Liver (tissue), 9 donors: Measurements from ENCODE around the gene CENPV. TPM values are rescaled to one million over a fixed set of nuclear protein-coding genes. Genes with fewer than 3 reads are reported as not detected.
A peak's percentile ranks its signal among the peaks of the same experiment; 100 is the strongest.

Source experiments
- DNase-seq: peaks from one replicate; pipeline ENCODE4 v3.0.0-alpha.2; 2017; ENCODE audit warnings: low spot score
- H3K27ac ChIP-seq, 2 donors: one replicate each; pipeline ENCODE4 v1.7.0; 2013; ENCODE audit warnings: inconsistent platforms in 2 of 2, low read length in 2 of 2, control low read depth in 1 of 2, low read depth in 1 of 2, mild to moderate bottlenecking in 1 of 2
- H3K27me3 ChIP-seq, 4 donors: one replicate each; pipeline versions ENCODE4 v1.6.1 to v1.7.0; 2013; ENCODE audit warnings: low read length in 3 of 4, inconsistent platforms in 1 of 4, mild to moderate bottlenecking in 1 of 4, moderate library complexity in 1 of 4; ENCODE audit not compliant: control insufficient read depth in 4 of 4, insufficient read depth in 4 of 4
- H3K36me3 ChIP-seq, 4 donors: one replicate each; pipeline versions ENCODE4 v1.6.1 to v1.7.0; 2013; ENCODE audit warnings: low read length in 3 of 4, mild to moderate bottlenecking in 3 of 4, low read depth in 1 of 4, moderate library complexity in 1 of 4; ENCODE audit not compliant: control insufficient read depth in 4 of 4, insufficient read depth in 3 of 4
- H3K4me1 ChIP-seq, 4 donors: one replicate each; pipeline versions ENCODE4 v1.6.1 to v1.7.0; 2013; ENCODE audit warnings: low read length in 3 of 4, mild to moderate bottlenecking in 3 of 4, moderate library complexity in 1 of 4; ENCODE audit not compliant: control insufficient read depth in 4 of 4, insufficient read depth in 4 of 4
- H3K4me3 ChIP-seq, 3 donors: one replicate each; pipeline versions ENCODE4 v1.6.1 to v1.7.0; 2013; ENCODE audit warnings: low read length in 3 of 3, control low read depth in 1 of 3, low read depth in 1 of 3, mild to moderate bottlenecking in 1 of 3
- H3K9ac ChIP-seq, 2 donors: one replicate each; pipeline ENCODE4 v1.7.0; 2013; ENCODE audit warnings: low read length in 2 of 2, mild to moderate bottlenecking in 2 of 2, moderate library complexity in 2 of 2, control low read depth in 1 of 2, low read depth in 1 of 2
- H3K9me3 ChIP-seq, 4 donors: one replicate each; pipeline versions ENCODE4 v1.6.1 to v1.7.0; 2013; ENCODE audit warnings: low read length in 3 of 4; ENCODE audit not compliant: control insufficient read depth in 4 of 4
- EGR1 ChIP-seq, 2 donors: IDR thresholded peaks; 2 replicates each; pipeline ENCODE4 v1.6.1; 2016 to 2018; ENCODE audit warnings: antibody characterized with exemption in 2 of 2, low read depth in 2 of 2
- FOXA1 ChIP-seq: IDR thresholded peaks from 2 replicates; pipeline ENCODE4 v1.6.1; 2016; ENCODE audit warnings: antibody characterized with exemption
- FOXA2 ChIP-seq: IDR thresholded peaks from 2 replicates; pipeline ENCODE4 v1.6.1; 2016; ENCODE audit warnings: antibody characterized with exemption
- GABPA ChIP-seq, 2 donors: IDR thresholded peaks in 1 of 2; conservative IDR thresholded peaks in 1 of 2; 2 replicates each; pipeline ENCODE4 v1.6.1; 2016; ENCODE audit warnings: antibody characterized with exemption in 2 of 2, mild to moderate bottlenecking in 1 of 2, moderate library complexity in 1 of 2
- HNF4A ChIP-seq, 2 donors: conservative IDR thresholded peaks; 2 replicates each; pipeline ENCODE4 v1.6.1; 2016; ENCODE audit warnings: antibody characterized with exemption in 2 of 2, mild to moderate bottlenecking in 2 of 2
- HNF4G ChIP-seq: IDR thresholded peaks from 2 replicates; pipeline ENCODE4 v1.6.1; 2016; ENCODE audit warnings: antibody characterized with exemption
- JUND ChIP-seq, 2 donors: IDR thresholded peaks; 2 replicates each; pipeline ENCODE4 v1.6.1; 2016; ENCODE audit warnings: antibody characterized with exemption in 2 of 2
- NR2F2 ChIP-seq: IDR thresholded peaks from 2 replicates; pipeline ENCODE4 v1.6.1; 2016; ENCODE audit warnings: antibody characterized with exemption
- RAD21 ChIP-seq, 2 donors: IDR thresholded peaks; 2 replicates each; pipeline ENCODE4 v1.6.1; 2016; ENCODE audit warnings: antibody characterized with exemption in 2 of 2, mild to moderate bottlenecking in 2 of 2
- SP1 ChIP-seq: IDR thresholded peaks from 2 replicates; pipeline ENCODE4 v1.6.1; 2018; ENCODE audit warnings: antibody characterized with exemption, mild to moderate bottlenecking
- TAF1 ChIP-seq: conservative IDR thresholded peaks from 2 replicates; pipeline ENCODE4 v1.6.1; 2016; ENCODE audit warnings: antibody characterized with exemption, mild to moderate bottlenecking
- YY1 ChIP-seq: IDR thresholded peaks from 2 replicates; pipeline ENCODE4 v1.6.1; 2016; ENCODE audit warnings: antibody characterized with exemption, mild to moderate bottlenecking
- WGBS: extraction: QIAGEN DNeasy Blood & Tissue Kit; methylation state at CpG from one replicate; pipeline ENCODE4 v1.1.7; 2013; 5-methylcytosine and 5-hydroxymethylcytosine counted together
- polyA plus RNA-seq, 2 donors: library from polyadenylated mRNA; stranded (reverse) in 1 of 2; unstranded in 1 of 2; fragments of 200-250 nt in 1 of 2; fragments of >200 nt in 1 of 2; fragmentation: Nextera tagmentation in 1 of 2; extraction: Ambion mirVana in 1 of 2; gene quantifications; one replicate each; pipeline versions ENCODE4 v1.2.1 to v1.2.3, GENCODE V29; 2013 to 2015
- total RNA-seq, 2 donors: library from RNA; depleted of rRNA; stranded (reverse); fragments of >200 nt; gene quantifications; one replicate each; pipeline ENCODE4 v1.2.3, GENCODE V29; 2014
- TF ChIP-seq, protein P1 (sequence below): IDR thresholded peaks from 2 replicates; pipeline ENCODE4 v1.6.1; 2016; ENCODE audit warnings: antibody characterized with exemption, mild to moderate bottlenecking
- TF ChIP-seq, protein P2 (sequence below): IDR thresholded peaks from 2 replicates; pipeline ENCODE4 v1.6.1; 2016; ENCODE audit warnings: antibody characterized with exemption
- TF ChIP-seq, protein P3 (sequence below): IDR thresholded peaks from 2 replicates; pipeline ENCODE4 v1.6.1; 2016; ENCODE audit warnings: antibody characterized with exemption
- TF ChIP-seq, protein P4 (sequence below): fragments of 150-350 bp; IDR thresholded peaks from 2 replicates; pipeline ENCODE4 v1.5.1; 2017; ENCODE audit warnings: improper control_type of control experiment, low read depth, low read length; ENCODE audit not compliant: missing input control
- TF ChIP-seq, protein P5 (sequence below): IDR thresholded peaks from 2 replicates; pipeline ENCODE4 v1.6.1; 2016; ENCODE audit warnings: antibody characterized with exemption
- donor health status: healthy.
- donor health status: healthy.
- donor health status: healthy.
- donor health status: healthy.
- donor health status: healthy.

The CENPV gene
- total and polyA plus RNA-seq, 4 donors: 13.1 to 24.3 (median 18.2) TPM

DNA sequence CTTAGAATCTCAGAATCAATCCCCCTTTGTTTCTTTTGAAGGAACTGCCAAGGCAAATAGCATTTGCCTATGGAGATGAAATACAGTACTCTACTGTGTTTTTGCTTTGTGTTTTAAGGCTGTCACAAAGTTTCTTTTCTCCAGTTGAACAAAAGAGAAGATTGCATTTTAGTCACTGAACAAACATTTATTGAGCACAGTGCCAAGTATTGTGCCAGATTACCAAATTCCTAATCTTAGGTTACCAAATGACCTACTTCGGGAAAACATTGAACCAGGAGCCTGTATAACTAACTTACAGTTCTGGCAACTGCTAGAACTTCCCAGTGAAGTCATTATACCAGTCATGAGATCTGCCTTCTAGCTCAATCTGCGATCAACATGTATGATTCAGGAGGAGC, 24.7 kb upstream of the CENPV start (continued):
- TF ChIP-seq, protein P1, sequence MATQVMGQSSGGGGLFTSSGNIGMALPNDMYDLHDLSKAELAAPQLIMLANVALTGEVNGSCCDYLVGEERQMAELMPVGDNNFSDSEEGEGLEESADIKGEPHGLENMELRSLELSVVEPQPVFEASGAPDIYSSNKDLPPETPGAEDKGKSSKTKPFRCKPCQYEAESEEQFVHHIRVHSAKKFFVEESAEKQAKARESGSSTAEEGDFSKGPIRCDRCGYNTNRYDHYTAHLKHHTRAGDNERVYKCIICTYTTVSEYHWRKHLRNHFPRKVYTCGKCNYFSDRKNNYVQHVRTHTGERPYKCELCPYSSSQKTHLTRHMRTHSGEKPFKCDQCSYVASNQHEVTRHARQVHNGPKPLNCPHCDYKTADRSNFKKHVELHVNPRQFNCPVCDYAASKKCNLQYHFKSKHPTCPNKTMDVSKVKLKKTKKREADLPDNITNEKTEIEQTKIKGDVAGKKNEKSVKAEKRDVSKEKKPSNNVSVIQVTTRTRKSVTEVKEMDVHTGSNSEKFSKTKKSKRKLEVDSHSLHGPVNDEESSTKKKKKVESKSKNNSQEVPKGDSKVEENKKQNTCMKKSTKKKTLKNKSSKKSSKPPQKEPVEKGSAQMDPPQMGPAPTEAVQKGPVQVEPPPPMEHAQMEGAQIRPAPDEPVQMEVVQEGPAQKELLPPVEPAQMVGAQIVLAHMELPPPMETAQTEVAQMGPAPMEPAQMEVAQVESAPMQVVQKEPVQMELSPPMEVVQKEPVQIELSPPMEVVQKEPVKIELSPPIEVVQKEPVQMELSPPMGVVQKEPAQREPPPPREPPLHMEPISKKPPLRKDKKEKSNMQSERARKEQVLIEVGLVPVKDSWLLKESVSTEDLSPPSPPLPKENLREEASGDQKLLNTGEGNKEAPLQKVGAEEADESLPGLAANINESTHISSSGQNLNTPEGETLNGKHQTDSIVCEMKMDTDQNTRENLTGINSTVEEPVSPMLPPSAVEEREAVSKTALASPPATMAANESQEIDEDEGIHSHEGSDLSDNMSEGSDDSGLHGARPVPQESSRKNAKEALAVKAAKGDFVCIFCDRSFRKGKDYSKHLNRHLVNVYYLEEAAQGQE: peak; percentile 15
- TF ChIP-seq RAD21 (IDR thresholded peaks at IDR 0.05): peak; percentile 23 to 29
- TF ChIP-seq SP1: peak; percentile 68
- peak; percentile 19 for TF ChIP-seq FOXA2

DNA sequence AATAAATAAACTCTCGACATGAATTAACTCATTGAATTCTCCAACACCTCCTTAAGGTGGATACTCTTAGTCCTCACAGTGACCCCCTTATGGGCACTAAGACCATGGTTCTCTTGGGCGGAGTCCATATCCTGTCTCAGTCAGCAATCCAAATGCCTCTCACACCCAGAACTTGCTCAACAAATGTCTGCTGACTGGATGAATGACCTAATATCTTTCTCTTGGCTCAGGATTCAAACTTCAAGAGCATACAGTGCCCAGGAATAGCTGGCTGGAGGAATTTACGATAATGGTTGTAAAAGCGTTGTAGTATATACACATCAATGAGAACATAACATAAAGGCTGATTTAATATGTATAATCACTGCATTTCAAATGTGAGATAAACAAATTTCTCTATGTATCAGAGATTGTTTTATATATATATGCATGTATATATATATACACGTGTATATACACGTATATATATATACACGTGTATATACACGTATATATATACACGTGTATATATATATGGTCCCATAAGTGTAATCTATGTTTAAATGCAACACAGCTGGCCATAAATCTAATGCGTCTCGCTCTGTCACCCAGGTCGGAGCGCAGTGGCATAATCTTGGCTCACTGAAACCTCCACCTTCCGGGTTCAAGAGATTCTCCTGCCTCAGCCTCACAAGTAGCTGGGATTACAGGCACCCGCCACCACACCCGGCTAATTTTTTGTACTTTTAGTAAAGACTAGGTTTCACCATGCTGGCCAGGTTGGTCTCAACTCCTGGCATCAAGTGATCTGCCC, 21.1 kb upstream of the CENPV start:
- Histone ChIP-seq H3K27ac (no peak overlapping the region), H3K4me3 (no peak overlapping the region)
- 83% methylated on average over 16 of the region's 16 CpGs for WGBS

More for the DNA sequence above, 21.1 kb upstream of the CENPV start:
- no peaks in the 10 kb centered on the region for H3K27me3 ChIP-seq
- DNase-seq: no peak
- H3K4me1 ChIP-seq: peaks cover 0 to 9% (median 1%) of the 10 kb centered on the region in 4 donors
- H3K9me3 ChIP-seq: no peaks in the 10 kb centered on the region
- no peak for TF ChIP-seq SP1
- TF ChIP-seq FOXA1: no peak
- TF ChIP-seq RAD21 (IDR thresholded peaks at IDR 0.05): no peak
- TF ChIP-seq, protein P2, sequence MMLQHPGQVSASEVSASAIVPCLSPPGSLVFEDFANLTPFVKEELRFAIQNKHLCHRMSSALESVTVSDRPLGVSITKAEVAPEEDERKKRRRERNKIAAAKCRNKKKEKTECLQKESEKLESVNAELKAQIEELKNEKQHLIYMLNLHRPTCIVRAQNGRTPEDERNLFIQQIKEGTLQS: no peak
- TF ChIP-seq YY1: no peak
- no peak for TF ChIP-seq HNF4G
- TF ChIP-seq NR2F2: no peak
- TF ChIP-seq TAF1: no peak
- TF ChIP-seq, protein P3, sequence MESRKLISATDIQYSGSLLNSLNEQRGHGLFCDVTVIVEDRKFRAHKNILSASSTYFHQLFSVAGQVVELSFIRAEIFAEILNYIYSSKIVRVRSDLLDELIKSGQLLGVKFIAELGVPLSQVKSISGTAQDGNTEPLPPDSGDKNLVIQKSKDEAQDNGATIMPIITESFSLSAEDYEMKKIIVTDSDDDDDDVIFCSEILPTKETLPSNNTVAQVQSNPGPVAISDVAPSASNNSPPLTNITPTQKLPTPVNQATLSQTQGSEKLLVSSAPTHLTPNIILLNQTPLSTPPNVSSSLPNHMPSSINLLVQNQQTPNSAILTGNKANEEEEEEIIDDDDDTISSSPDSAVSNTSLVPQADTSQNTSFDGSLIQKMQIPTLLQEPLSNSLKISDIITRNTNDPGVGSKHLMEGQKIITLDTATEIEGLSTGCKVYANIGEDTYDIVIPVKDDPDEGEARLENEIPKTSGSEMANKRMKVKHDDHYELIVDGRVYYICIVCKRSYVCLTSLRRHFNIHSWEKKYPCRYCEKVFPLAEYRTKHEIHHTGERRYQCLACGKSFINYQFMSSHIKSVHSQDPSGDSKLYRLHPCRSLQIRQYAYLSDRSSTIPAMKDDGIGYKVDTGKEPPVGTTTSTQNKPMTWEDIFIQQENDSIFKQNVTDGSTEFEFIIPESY: no peak
- TF ChIP-seq FOXA2: no peak
- TF ChIP-seq EGR1 (IDR thresholded peaks at IDR 0.05; ENCODE audit: low read depth in 2 of 2): no peak
- TF ChIP-seq, protein P4, sequence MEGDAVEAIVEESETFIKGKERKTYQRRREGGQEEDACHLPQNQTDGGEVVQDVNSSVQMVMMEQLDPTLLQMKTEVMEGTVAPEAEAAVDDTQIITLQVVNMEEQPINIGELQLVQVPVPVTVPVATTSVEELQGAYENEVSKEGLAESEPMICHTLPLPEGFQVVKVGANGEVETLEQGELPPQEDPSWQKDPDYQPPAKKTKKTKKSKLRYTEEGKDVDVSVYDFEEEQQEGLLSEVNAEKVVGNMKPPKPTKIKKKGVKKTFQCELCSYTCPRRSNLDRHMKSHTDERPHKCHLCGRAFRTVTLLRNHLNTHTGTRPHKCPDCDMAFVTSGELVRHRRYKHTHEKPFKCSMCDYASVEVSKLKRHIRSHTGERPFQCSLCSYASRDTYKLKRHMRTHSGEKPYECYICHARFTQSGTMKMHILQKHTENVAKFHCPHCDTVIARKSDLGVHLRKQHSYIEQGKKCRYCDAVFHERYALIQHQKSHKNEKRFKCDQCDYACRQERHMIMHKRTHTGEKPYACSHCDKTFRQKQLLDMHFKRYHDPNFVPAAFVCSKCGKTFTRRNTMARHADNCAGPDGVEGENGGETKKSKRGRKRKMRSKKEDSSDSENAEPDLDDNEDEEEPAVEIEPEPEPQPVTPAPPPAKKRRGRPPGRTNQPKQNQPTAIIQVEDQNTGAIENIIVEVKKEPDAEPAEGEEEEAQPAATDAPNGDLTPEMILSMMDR: no peak
- TF ChIP-seq, protein P5, sequence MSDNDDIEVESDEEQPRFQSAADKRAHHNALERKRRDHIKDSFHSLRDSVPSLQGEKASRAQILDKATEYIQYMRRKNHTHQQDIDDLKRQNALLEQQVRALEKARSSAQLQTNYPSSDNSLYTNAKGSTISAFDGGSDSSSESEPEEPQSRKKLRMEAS: no peak
- TF ChIP-seq JUND (IDR thresholded peaks at IDR 0.05): no peak
- TF ChIP-seq GABPA (IDR thresholded peaks at IDR 0.05 in 1 of 2, conservative IDR thresholded peaks at IDR 0.05 in 1 of 2): no peak
- TF ChIP-seq, protein P1: no peak
- TF ChIP-seq HNF4A (conservative IDR thresholded peaks at IDR 0.05): no peak
- no peak overlapping the region for H3K9ac ChIP-seq
- H3K36me3 ChIP-seq: no peaks in the 10 kb centered on the region
